GM23338 (cell line): ENCODE results near the gene MLPH. TPM values are rescaled to one million over a fixed set of nuclear protein-coding genes. Genes with fewer than 3 reads are reported as not detected.

ENCODE experiments used
- CTCF ChIP-seq, 2 experiments: fragments of 200-600 bp in 1 of 2; sonication (generic) in 1 of 2; conservative IDR thresholded peaks; 2 replicates each; pipeline versions ENCODE4 v1.5.1 to v1.6.1; 2016 to 2017; ENCODE audit warnings: antibody characterized with exemption in 2 of 2, low read depth in 2 of 2, mild to moderate bottlenecking in 2 of 2, moderate library complexity in 1 of 2
- EZH2 ChIP-seq: fragments of 200-600 bp; sonication (generic); IDR thresholded peaks from one replicate; pipeline ENCODE4 v1.8.0; 2017; ENCODE audit warnings: antibody characterized with exemption, mild to moderate bottlenecking, low read depth; ENCODE audit not compliant: unreplicated experiment
- EZH2phosphoT487 ChIP-seq: fragments of 200-600 bp; sonication (generic); IDR thresholded peaks from one replicate; pipeline ENCODE4 v1.8.1; 2018; ENCODE audit warnings: antibody characterized with exemption; ENCODE audit not compliant: unreplicated experiment
- POLR2AphosphoS5 ChIP-seq: IDR thresholded peaks from 2 replicates; pipeline ENCODE4 v1.6.1; 2016; ENCODE audit warnings: antibody characterized with exemption, low read depth
- ZNF462 ChIP-seq: fragments of 250-450 bp; sonication (Bioruptor Pico); IDR thresholded peaks from 2 replicates; pipeline ENCODE4 v1.5.0; 2020; ENCODE audit warnings: mild to moderate bottlenecking, moderate library complexity
- polyA plus RNA-seq: library from polyadenylated mRNA; unstranded; fragments of >200 nt; fragmentation: Nextera tagmentation; extraction: Ambion mirVana; gene quantifications from 2 replicates; pipeline ENCODE4 v1.2.1, GENCODE V29; 2016
- total RNA-seq: library from RNA; depleted of rRNA; stranded (reverse); fragments of >200 nt; shearing (Covaris generic); gene quantifications from 2 replicates; pipeline ENCODE4 v1.2.3, GENCODE V29; 2014
- TF ChIP-seq, protein P1 (sequence below): IDR thresholded peaks from one replicate; pipeline ENCODE4 v1.6.1; 2018; ENCODE audit warnings: antibody characterized with exemption; ENCODE audit not compliant: unreplicated experiment

Gene MLPH
- total and polyA plus RNA-seq, 2 experiments from 2014 or later = 13.6 to 16.5 TPM

DNA sequence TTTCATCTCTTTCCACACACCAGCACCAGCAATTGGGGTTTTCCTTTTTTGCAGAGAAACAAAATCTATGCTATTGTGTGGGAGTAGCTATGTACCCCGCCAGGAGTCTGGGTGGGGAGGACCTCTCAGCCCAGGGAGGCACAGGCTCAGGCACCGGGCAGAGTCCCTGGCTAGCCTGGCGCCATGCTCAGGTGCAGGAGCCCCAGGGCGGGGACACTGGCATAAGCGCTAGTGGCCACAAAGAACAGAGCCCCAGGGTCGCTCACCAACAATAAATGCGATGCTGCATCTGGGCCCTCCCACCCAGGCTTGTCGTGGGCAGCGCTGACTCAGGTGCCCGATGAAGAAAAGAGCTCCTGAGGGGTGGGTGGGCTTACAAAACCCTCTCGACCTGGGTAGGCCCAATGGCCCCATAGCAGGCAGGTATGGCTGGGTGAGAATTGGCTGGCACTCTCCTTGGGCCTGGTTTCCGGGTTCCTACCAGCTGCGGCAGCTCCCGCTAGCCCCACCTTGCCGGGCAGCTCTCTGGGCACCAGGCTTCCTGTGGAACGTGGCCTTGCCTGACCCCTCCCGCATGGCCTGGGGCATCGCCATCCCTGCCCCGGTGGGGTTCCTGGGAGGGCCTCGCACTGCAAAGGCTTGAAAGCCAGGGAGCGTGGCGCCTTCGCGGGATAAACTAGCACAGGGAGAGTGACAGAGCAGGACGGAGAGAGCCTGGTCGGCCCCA lies 41.3 kb upstream of the MLPH start (continued):
- TF ChIP-seq ZNF462 (CRISPR knock-in tag) (no peak), EZH2 (no peak), POLR2AphosphoS5 (no peak), EZH2phosphoT487 (no peak), CTCF (conservative IDR thresholded peaks at IDR 0.05; ENCODE audit: low read depth in 2 of 2) (no peak)
- TF ChIP-seq, protein P1, sequence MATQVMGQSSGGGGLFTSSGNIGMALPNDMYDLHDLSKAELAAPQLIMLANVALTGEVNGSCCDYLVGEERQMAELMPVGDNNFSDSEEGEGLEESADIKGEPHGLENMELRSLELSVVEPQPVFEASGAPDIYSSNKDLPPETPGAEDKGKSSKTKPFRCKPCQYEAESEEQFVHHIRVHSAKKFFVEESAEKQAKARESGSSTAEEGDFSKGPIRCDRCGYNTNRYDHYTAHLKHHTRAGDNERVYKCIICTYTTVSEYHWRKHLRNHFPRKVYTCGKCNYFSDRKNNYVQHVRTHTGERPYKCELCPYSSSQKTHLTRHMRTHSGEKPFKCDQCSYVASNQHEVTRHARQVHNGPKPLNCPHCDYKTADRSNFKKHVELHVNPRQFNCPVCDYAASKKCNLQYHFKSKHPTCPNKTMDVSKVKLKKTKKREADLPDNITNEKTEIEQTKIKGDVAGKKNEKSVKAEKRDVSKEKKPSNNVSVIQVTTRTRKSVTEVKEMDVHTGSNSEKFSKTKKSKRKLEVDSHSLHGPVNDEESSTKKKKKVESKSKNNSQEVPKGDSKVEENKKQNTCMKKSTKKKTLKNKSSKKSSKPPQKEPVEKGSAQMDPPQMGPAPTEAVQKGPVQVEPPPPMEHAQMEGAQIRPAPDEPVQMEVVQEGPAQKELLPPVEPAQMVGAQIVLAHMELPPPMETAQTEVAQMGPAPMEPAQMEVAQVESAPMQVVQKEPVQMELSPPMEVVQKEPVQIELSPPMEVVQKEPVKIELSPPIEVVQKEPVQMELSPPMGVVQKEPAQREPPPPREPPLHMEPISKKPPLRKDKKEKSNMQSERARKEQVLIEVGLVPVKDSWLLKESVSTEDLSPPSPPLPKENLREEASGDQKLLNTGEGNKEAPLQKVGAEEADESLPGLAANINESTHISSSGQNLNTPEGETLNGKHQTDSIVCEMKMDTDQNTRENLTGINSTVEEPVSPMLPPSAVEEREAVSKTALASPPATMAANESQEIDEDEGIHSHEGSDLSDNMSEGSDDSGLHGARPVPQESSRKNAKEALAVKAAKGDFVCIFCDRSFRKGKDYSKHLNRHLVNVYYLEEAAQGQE = no peak
